Endodermal cell (in vitro differentiated cells): ENCODE results near the gene HSD17B3. TPM values are rescaled to one million over a fixed set of nuclear protein-coding genes. Genes with fewer than 3 reads are reported as not detected.

Source experiments
- DNase-seq: peaks from one replicate; pipeline ENCODE4 v3.0.0-alpha.2; 2017
- H3K27ac ChIP-seq: 2 replicates; pipeline ENCODE4 v1.5.1; 2013; ENCODE audit warnings: mild to moderate bottlenecking, low read depth, low read length, moderate library complexity
- H3K27me3 ChIP-seq: 2 replicates; pipeline ENCODE4 v1.6.1; 2013; ENCODE audit warnings: mild to moderate bottlenecking, low read length, moderate library complexity; ENCODE audit not compliant: insufficient read depth, control insufficient read depth, poor library complexity, severe bottlenecking
- H3K36me3 ChIP-seq: 2 replicates; pipeline ENCODE4 v1.7.0; 2013; ENCODE audit warnings: mild to moderate bottlenecking, low read length, moderate library complexity; ENCODE audit not compliant: control insufficient read depth, insufficient read depth
- H3K4me1 ChIP-seq: one replicate; pipeline ENCODE4 v1.7.0; 2013; ENCODE audit warnings: low read length; ENCODE audit not compliant: control insufficient read depth, insufficient read depth
- H3K4me3 ChIP-seq: 2 replicates; pipeline ENCODE4 v1.5.1; 2013; ENCODE audit warnings: mild to moderate bottlenecking, low read length, moderate library complexity
- H3K9ac ChIP-seq: 2 replicates; pipeline ENCODE4 v1.6.1; 2013; ENCODE audit warnings: mild to moderate bottlenecking, low read length, moderate library complexity; ENCODE audit not compliant: poor library complexity, severe bottlenecking; ENCODE audit errors: extremely low read depth
- H3K9me3 ChIP-seq: 2 replicates; pipeline ENCODE4 v1.6.1; 2013; ENCODE audit warnings: mild to moderate bottlenecking, low read length, moderate library complexity; ENCODE audit not compliant: control insufficient read depth
- H3K27ac Mint-ChIP-seq: 2 replicates; pipeline ENCODE4 v1.8.0; 2020; ENCODE audit warnings: mixed read lengths
- H3K27me3 Mint-ChIP-seq: 2 replicates; pipeline ENCODE4 v1.8.0; 2021; ENCODE audit warnings: mild to moderate bottlenecking, mixed read lengths; ENCODE audit not compliant: insufficient read depth
- H3K36me3 Mint-ChIP-seq: 2 replicates; pipeline ENCODE4 v1.8.0; 2020; ENCODE audit warnings: low read depth, mixed read lengths
- H3K4me1 Mint-ChIP-seq: 2 replicates; pipeline ENCODE4 v1.8.0; 2020; ENCODE audit warnings: mixed read lengths
- H3K4me3 Mint-ChIP-seq: 2 replicates; pipeline ENCODE4 v1.8.0; 2020; ENCODE audit warnings: mild to moderate bottlenecking, moderate library complexity, mixed read lengths
- H3K9me3 Mint-ChIP-seq: 2 replicates; pipeline ENCODE4 v1.8.0; 2020; ENCODE audit warnings: mild to moderate bottlenecking, mixed read lengths
- WGBS, 2 experiments: methylation state at CpG; one replicate each; pipeline versions ENCODE4 v1.1.5 to v1.1.7; 2013; ENCODE audit warnings: missing lambda C conversion rate in 2 of 2, mixed read lengths in 1 of 2; ENCODE audit not compliant: insufficient coverage in 1 of 2, insufficient read length in 1 of 2; 5-methylcytosine and 5-hydroxymethylcytosine counted together
- total RNA-seq, 2 donors: library from RNA; stranded (reverse); fragmentation: NEBNext Ultra II Directional in 1 of 2; extraction: Animal tissue kit (Norgen Biotek cat#: 25700) in 1 of 2; gene quantifications; 2 replicates in 1 of 2; 3 replicates in 1 of 2; pipeline ENCODE4 v1.2.1, GENCODE V29; 2021
- TF ChIP-seq, protein P1 (sequence below): fragments of 200-600 bp; sonication (generic); conservative IDR thresholded peaks from 2 replicates; pipeline ENCODE4 v1.5.0; 2021; ENCODE audit warnings: antibody characterized with exemption, mild to moderate bottlenecking

HSD17B3 gene
- total RNA-seq, 2 donors from 2014 or later, result 0.40 TPM; not detected in 1

GRCh38 chr9:96232539-96233241 lies 69.3 kb downstream of the HSD17B3 start:
- H3K36me3 Mint-ChIP-seq, result no peaks in the 10 kb centered on the region

DNA sequence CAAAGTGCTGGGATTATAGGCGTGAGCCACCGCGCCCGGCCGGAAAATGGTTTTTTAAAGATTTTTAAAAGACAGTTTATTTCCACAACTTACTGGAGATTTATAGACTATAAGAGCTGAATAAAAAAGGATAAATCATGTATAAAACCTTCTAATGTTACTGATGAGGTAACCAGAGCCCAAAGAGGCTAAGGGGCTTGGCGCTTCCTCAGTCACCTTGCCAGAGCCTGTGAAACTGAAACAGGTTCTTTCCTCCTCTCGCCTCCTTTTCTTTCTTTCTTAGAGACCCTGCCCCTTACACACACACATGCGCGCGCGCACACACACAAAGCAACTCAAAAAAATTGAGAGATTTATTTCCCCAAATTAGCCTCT lies 69.8 kb downstream of the HSD17B3 start:
- H3K27ac ChIP-seq, result no peak overlapping the region
- H3K27ac Mint-ChIP-seq, result no peak overlapping the region

More at GRCh38 chr9:96232539-96233241, 69.3 kb downstream of the HSD17B3 start:
- Histone ChIP-seq H3K4me1 (no peaks in the 10 kb centered on the region), H3K9ac (no peak overlapping the region), H3K36me3 (no peaks in the 10 kb centered on the region), H3K27ac (no peak overlapping the region), H3K4me3 (no peak overlapping the region), H3K27me3 (no peaks in the 10 kb centered on the region), H3K9me3 (no peaks in the 10 kb centered on the region)
- H3K9me3 Mint-ChIP-seq, result peaks cover 5% of the 10 kb centered on the region
- peaks cover 7% of the 10 kb centered on the region for H3K4me1 Mint-ChIP-seq
- peak; percentile 80 for DNase-seq
- 72 to 91% methylated on average over 9 to 14 of the region's 14 CpGs for WGBS, 2 experiments
- no peak overlapping the region for H3K4me3 Mint-ChIP-seq
- peak overlapping the region; percentile 30 for H3K27ac Mint-ChIP-seq
- TF ChIP-seq, protein P1, sequence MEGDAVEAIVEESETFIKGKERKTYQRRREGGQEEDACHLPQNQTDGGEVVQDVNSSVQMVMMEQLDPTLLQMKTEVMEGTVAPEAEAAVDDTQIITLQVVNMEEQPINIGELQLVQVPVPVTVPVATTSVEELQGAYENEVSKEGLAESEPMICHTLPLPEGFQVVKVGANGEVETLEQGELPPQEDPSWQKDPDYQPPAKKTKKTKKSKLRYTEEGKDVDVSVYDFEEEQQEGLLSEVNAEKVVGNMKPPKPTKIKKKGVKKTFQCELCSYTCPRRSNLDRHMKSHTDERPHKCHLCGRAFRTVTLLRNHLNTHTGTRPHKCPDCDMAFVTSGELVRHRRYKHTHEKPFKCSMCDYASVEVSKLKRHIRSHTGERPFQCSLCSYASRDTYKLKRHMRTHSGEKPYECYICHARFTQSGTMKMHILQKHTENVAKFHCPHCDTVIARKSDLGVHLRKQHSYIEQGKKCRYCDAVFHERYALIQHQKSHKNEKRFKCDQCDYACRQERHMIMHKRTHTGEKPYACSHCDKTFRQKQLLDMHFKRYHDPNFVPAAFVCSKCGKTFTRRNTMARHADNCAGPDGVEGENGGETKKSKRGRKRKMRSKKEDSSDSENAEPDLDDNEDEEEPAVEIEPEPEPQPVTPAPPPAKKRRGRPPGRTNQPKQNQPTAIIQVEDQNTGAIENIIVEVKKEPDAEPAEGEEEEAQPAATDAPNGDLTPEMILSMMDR, result peak; percentile 97
- no peaks in the 10 kb centered on the region for H3K27me3 Mint-ChIP-seq

GRCh38 chr9:96230002-96230401 lies 72.0 kb downstream of the HSD17B3 start:
- no peak for DNase-seq

More for the DNA sequence above, 69.8 kb downstream of the HSD17B3 start:
- Mint-ChIP-seq H3K36me3 (no peaks in the 10 kb centered on the region), H3K27me3 (no peaks in the 10 kb centered on the region), H3K4me1 (peaks cover 6% of the 10 kb centered on the region), H3K9me3 (peaks cover 5% of the 10 kb centered on the region), H3K4me3 (no peak overlapping the region)
- no peak overlapping the region for H3K4me3 ChIP-seq
- H3K36me3 ChIP-seq, result no peaks in the 10 kb centered on the region
- TF ChIP-seq, protein P1, result no peak
- 73 to 80% methylated on average over 1 to 9 of the region's 11 CpGs for WGBS, 2 experiments
- H3K4me1 ChIP-seq, result no peaks in the 10 kb centered on the region
- no peak overlapping the region for H3K9ac ChIP-seq
- no peaks in the 10 kb centered on the region for H3K27me3 ChIP-seq
- DNase-seq, result no peak
- no peaks in the 10 kb centered on the region for H3K9me3 ChIP-seq

More at GRCh38 chr9:96230002-96230401, 72.0 kb downstream of the HSD17B3 start:
- Mint-ChIP-seq H3K27me3 (peaks cover 1% of the 10 kb centered on the region), H3K4me3 (no peak overlapping the region), H3K9me3 (peaks cover 9% of the 10 kb centered on the region), H3K36me3 (no peaks in the 10 kb centered on the region), H3K4me1 (peaks cover 5% of the 10 kb centered on the region), H3K27ac (no peak overlapping the region)
- H3K9me3 ChIP-seq, result peaks cover 3% of the 10 kb centered on the region
- 90% methylated on average over 2 of the region's 2 CpGs for WGBS, 2 experiments
- H3K27me3 ChIP-seq, result no peaks in the 10 kb centered on the region
- no peak overlapping the region for H3K4me3 ChIP-seq
- H3K9ac ChIP-seq, result no peak overlapping the region
- H3K27ac ChIP-seq, result no peak overlapping the region
- H3K36me3 ChIP-seq, result no peaks in the 10 kb centered on the region
- H3K4me1 ChIP-seq, result no peaks in the 10 kb centered on the region
- TF ChIP-seq, protein P1, result peak; percentile 54
